SU-DHL-6 (cell line): ENCODE measurements around the gene CLDN3.

Experiments
- H2AFZ ChIP-seq: fragments of 200-600 bp; sonication (generic); 2 replicates; pipeline ENCODE4 v1.6.1; 2014; ENCODE audit warnings: low read depth, mild to moderate bottlenecking, moderate library complexity, mixed read lengths, antibody characterized with exemption, low read length; ENCODE audit not compliant: severe bottlenecking
- H3F3A ChIP-seq: fragments of 200-600 bp; shearing (Covaris generic); 2 replicates; pipeline ENCODE4 v1.6.0; 2016; ENCODE audit warnings: antibody characterized with exemption, mild to moderate bottlenecking; ENCODE audit not compliant: insufficient read depth
- H3K27ac ChIP-seq: fragments of 200-600 bp; sonication (generic); 2 replicates; pipeline ENCODE4 v1.5.1; 2016; ENCODE audit warnings: low read depth, mild to moderate bottlenecking, low read length, moderate library complexity, mixed read lengths
- H3K27me3 ChIP-seq: fragments of 200-600 bp; sonication (generic), shearing (Covaris generic); 2 replicates; pipeline ENCODE4 v1.6.0; 2014; ENCODE audit warnings: mild to moderate bottlenecking, low read length
- H3K36me3 ChIP-seq: fragments of 200-600 bp; sonication (generic); 2 replicates; pipeline ENCODE4 v1.6.1; 2014; ENCODE audit warnings: mild to moderate bottlenecking, low read length, mixed read lengths
- H3K4me2 ChIP-seq: fragments of 300-600, 200-600 bp; shearing (Covaris generic), sonication (generic); 2 replicates; pipeline ENCODE4 v1.6.0; 2014; ENCODE audit warnings: low read length, low read depth, mild to moderate bottlenecking; ENCODE audit not compliant: poor library complexity, severe bottlenecking
- H3K4me3 ChIP-seq: fragments of 200-600 bp; sonication (generic); 2 replicates; pipeline ENCODE4 v1.5.1; 2014; ENCODE audit warnings: antibody characterized with exemption, low read length, mild to moderate bottlenecking, mixed read lengths; ENCODE audit not compliant: insufficient read depth, poor library complexity, severe bottlenecking
- H3K79me2 ChIP-seq: fragments of 200-600 bp; sonication (generic); 2 replicates; pipeline ENCODE4 v1.6.1; 2014; ENCODE audit warnings: mild to moderate bottlenecking, low read length, moderate library complexity; ENCODE audit not compliant: insufficient read depth
- H3K9ac ChIP-seq: fragments of 200-600 bp; sonication (generic); 2 replicates; pipeline ENCODE4 v1.7.0; 2014; ENCODE audit warnings: mild to moderate bottlenecking, low read length
- H3K9me2 ChIP-seq: fragments of 200-600 bp; sonication (generic); replicated peaks from 2 replicates; pipeline ENCODE4 v1.6.1; 2014; ENCODE audit warnings: low read length; ENCODE audit not compliant: insufficient read depth
- H3K9me3 ChIP-seq: fragments of 200-600 bp; sonication (generic); 2 replicates; pipeline ENCODE4 v1.6.1; 2014; ENCODE audit warnings: low read length, mixed read lengths; ENCODE audit not compliant: insufficient read depth
- H4K20me1 ChIP-seq: fragments of 200-600 bp; sonication (generic); 2 replicates; pipeline ENCODE4 v1.6.1; 2014; ENCODE audit warnings: low read depth, mild to moderate bottlenecking, antibody characterized with exemption, low read length, moderate library complexity, mixed read lengths
- CTCF ChIP-seq: fragments of 200-600 bp; sonication (generic); IDR thresholded peaks from one replicate; pipeline ENCODE4 v1.5.1; 2017; ENCODE audit warnings: antibody characterized with exemption, mild to moderate bottlenecking, low read length, moderate library complexity; ENCODE audit not compliant: insufficient read depth, poor library complexity, severe bottlenecking
- EZH2phosphoT487 ChIP-seq: fragments of 200-600 bp; sonication (generic), shearing (Covaris generic); conservative IDR thresholded peaks from 2 replicates; pipeline ENCODE4 v1.6.1; 2018; ENCODE audit warnings: mild to moderate bottlenecking, antibody characterized with exemption, low read length, moderate library complexity, mixed read lengths

CLDN3 gene

GRCh38 chr7:73779517-73779916 is 9.4 kb upstream of the CLDN3 start:
- Histone ChIP-seq H3F3A (no peaks in the 10 kb centered on the region), H3K79me2 (no peaks in the 10 kb centered on the region), H3K9ac (no peak overlapping the region), H3K4me3 (no peak overlapping the region), H3K27me3 (no peaks in the 10 kb centered on the region), H3K4me2 (no peak overlapping the region), H4K20me1 (no peaks in the 10 kb centered on the region), H3K9me3 (0 out of 2 replicates have a peak, but pooled peaks cover 5% of the 10 kb centered on the region), H3K27ac (no peak overlapping the region), H2AFZ (no peak overlapping the region), H3K36me3 (no peaks in the 10 kb centered on the region), H3K9me2 (no peaks in the 10 kb centered on the region)
- TF ChIP-seq CTCF (no peak), EZH2phosphoT487 (no peak)

- Histone ChIP-seq H3K27ac (no peak overlapping the region), H3K9me3 (0 out of 2 replicates have a peak, but pooled peaks cover 5% of the 10 kb centered on the region), H3K9me2 (no peaks in the 10 kb centered on the region), H3K4me3 (no peak overlapping the region), H3K79me2 (no peaks in the 10 kb centered on the region), H3K4me2 (no peak overlapping the region), H3K27me3 (no peaks in the 10 kb centered on the region), H2AFZ (no peak overlapping the region), H3K36me3 (no peaks in the 10 kb centered on the region), H4K20me1 (no peaks in the 10 kb centered on the region), H3F3A (no peaks in the 10 kb centered on the region), H3K9ac (no peak overlapping the region)
- no peak for TF ChIP-seq CTCF
- TF ChIP-seq EZH2phosphoT487, result no peak
These were observed 8.8 kb upstream of the CLDN3 start for GRCh38 chr7:73778801-73779389.

- Histone ChIP-seq H3K4me2 (no peak overlapping the region), H3K4me3 (no peak overlapping the region), H3K9ac (no peak overlapping the region), H3K36me3 (no peaks in the 10 kb centered on the region), H3K27ac (no peak overlapping the region), H4K20me1 (no peaks in the 10 kb centered on the region), H3K9me3 (no peaks in the 10 kb centered on the region), H2AFZ (no peak overlapping the region), H3K9me2 (no peaks in the 10 kb centered on the region), H3K27me3 (no peaks in the 10 kb centered on the region), H3F3A (no peaks in the 10 kb centered on the region), H3K79me2 (no peaks in the 10 kb centered on the region)
- no peak for TF ChIP-seq CTCF
- TF ChIP-seq EZH2phosphoT487, result no peak
These were observed 4.9 kb upstream of the CLDN3 start for GRCh38 chr7:73774923-73775322.
